ENCODE data around the gene CCDC102B.

DNA sequence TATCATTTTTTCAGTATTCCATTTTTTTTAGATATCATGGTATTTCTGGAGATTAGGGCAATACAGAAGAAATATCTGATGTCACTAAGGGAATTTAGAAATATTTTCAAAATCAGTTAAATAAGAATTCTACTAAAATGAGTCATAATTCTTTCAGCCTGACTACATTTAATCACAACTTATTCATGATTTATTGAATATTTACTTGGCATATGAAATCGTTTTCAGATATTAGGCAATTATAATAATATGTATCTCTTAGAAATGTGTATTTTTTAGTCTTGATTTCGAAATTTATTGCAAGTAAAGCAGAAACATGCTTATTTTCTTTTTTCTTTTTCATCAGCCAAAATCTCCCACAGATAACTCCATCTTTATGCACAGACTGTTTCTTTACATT is 142.2 kb downstream of the CCDC102B start:
- TF ChIP-seq, protein P1, sequence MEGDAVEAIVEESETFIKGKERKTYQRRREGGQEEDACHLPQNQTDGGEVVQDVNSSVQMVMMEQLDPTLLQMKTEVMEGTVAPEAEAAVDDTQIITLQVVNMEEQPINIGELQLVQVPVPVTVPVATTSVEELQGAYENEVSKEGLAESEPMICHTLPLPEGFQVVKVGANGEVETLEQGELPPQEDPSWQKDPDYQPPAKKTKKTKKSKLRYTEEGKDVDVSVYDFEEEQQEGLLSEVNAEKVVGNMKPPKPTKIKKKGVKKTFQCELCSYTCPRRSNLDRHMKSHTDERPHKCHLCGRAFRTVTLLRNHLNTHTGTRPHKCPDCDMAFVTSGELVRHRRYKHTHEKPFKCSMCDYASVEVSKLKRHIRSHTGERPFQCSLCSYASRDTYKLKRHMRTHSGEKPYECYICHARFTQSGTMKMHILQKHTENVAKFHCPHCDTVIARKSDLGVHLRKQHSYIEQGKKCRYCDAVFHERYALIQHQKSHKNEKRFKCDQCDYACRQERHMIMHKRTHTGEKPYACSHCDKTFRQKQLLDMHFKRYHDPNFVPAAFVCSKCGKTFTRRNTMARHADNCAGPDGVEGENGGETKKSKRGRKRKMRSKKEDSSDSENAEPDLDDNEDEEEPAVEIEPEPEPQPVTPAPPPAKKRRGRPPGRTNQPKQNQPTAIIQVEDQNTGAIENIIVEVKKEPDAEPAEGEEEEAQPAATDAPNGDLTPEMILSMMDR (IDR thresholded peaks at IDR 0.05): no peak
- TF ChIP-seq POLR2A (IDR thresholded peaks at IDR 0.05): no peak

Measured in testis (tissue), 2 donors.